Measurements from ENCODE around the gene C5AR1.

- TF ChIP-seq CTCF (IDR thresholded peaks at IDR 0.05; ENCODE audit: low read depth, low read length, poor library complexity, severe bottlenecking) = no peak
- TF ChIP-seq EZH2phosphoT487 (IDR thresholded peaks at IDR 0.05; ENCODE audit: borderline replicate concordance, low read length) = no peak
These were observed 41.0 kb downstream of the C5AR1 start for GRCh38 chr19:47350630-47351029.

All from DOHH2 (cell line).